GM18870 (cell line): ENCODE measurements around the gene GLO1.

Experiments
- ATAC-seq: cut with Tn5 transposase; IDR thresholded peaks from one replicate; pipeline ENCODE4 v1.9.1; 2021; ENCODE audit warnings: moderate library complexity; ENCODE audit not compliant: unreplicated experiment

The GLO1 gene

DNA sequence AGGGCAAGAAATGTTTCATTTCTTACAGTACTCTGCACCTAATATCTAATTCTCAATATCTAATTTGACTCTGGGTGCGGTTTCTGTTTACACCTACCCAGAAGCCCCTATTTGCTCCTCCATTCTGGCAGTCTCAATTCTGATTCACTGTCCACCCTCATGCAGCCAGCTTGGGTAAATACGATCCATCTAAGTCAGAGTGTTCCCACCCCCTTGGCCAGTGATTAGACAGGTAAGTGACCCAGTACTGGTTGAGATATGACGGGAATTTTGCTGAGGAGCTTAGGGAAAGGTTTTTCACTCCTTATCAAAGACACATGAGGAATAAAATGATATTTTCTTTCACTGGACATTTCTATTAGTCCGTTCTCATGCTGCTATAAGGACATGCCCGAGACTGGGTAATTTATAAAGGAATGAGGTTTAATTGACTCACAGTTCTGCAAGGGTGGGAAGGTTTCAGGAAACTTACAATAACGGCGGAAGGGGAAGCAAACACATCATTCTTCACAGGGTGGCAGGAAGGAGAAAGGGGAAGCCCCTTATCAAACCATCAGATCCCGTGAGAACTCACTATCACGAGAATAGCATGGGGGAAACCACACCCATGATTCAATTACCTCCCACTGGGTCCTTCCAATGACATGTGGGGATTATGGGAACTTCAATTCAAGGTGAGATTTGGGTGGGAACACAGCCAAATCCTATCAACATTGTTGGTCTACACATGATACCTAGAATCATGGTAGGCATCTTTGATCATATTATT is 29.4 kb downstream of the GLO1 start:
- ATAC-seq = no peak

DNA sequence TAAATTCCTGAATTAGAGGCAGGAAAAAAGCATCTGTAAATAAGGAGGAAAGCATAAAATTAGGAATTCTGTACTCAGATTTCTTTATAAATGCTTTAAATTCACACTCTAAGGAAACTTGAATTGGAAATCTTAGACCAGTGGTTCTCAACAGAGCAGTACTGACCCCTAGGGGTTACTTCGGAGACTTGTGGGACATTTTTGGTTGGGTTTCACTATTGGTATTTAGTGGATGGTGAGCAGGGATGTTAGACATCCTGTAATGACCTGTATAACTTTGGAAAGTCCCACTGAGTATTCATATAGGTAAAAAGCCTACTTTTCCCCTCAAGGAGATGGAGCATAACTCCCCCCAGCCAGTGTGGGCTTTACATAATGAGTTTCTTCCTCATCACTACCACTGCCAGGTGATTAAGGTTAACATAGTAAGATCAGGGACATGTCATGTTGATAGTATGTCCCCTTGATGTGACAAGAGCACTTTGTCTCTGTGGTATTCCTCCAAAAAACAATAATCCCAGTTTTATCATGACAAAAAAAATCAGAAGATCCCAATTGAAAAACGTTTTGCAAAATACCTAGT is 31.0 kb downstream of the GLO1 start:
- ATAC-seq = peak; percentile 72

GRCh38 chr6:38658418-38659167 is 44.4 kb downstream of the GLO1 start:
- ATAC-seq = no peak

GRCh38 chr6:38656896-38657295 is 46.0 kb downstream of the GLO1 start:
- no peak for ATAC-seq

- no peak for ATAC-seq
Measured at GRCh38 chr6:38654263-38654662, 48.7 kb downstream of the GLO1 start.

- no peak for ATAC-seq
Measured at GRCh38 chr6:38651121-38651784, 51.7 kb downstream of the GLO1 start.

- no peak for ATAC-seq
Measured at GRCh38 chr6:38650207-38650752, 52.7 kb downstream of the GLO1 start.

DNA sequence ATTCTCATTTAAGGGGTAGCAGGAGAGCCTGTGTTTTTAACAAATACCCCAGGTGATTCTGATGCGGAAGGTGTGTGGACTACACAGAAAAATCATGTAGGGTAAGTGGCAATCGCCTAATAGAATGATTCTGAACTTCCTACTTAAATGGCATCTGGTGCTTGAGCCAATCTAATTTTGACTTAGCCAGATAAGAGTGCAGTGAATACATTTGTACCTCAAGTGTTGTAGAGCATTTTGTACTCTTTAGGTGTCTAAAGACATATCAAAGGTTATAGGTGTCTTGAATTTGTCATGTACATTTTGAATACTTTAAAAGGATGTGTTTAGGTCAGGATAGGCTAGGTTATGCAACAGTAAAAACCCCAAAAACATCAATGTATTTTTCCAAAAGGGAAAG is 53.2 kb downstream of the GLO1 start:
- ATAC-seq = no peak

GRCh38 chr6:38648629-38649028 is 54.3 kb downstream of the GLO1 start:
- ATAC-seq = no peak

DNA sequence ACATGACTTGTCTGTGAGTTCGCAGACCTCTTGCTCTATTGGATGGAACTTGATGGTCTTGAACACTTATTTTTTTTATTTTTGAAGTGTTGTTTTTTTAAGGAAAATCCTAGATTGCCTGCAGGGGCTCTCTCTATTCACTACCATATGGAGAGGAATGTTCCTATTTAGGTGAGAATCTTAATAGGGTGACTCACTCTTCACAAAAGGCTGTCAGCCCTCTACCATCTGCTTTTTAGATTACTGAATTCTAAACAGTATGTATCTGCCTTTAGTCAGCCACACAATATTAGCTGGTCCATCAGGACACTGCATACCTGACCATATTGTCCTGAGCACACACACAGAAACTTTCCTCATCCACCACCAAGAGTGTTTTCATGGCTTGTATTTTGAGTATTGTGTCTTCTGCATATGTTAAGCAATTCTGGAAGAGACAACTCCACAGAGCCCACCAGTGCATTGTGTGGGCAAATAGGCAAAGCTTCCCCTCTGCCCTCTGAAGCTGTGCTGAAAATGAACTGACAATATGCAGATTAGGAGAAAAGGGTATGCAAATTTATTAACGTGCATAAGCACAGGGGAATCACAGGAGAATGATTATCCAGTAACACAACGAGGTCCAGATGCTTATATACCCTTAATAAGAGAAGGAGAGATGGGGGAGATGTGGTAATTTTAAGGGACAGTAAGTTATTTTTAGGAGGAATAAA is 56.6 kb downstream of the GLO1 start:
- no peak for ATAC-seq

- no peak for ATAC-seq
Measured at GRCh38 chr6:38644951-38645350, 58.0 kb downstream of the GLO1 start.

DNA sequence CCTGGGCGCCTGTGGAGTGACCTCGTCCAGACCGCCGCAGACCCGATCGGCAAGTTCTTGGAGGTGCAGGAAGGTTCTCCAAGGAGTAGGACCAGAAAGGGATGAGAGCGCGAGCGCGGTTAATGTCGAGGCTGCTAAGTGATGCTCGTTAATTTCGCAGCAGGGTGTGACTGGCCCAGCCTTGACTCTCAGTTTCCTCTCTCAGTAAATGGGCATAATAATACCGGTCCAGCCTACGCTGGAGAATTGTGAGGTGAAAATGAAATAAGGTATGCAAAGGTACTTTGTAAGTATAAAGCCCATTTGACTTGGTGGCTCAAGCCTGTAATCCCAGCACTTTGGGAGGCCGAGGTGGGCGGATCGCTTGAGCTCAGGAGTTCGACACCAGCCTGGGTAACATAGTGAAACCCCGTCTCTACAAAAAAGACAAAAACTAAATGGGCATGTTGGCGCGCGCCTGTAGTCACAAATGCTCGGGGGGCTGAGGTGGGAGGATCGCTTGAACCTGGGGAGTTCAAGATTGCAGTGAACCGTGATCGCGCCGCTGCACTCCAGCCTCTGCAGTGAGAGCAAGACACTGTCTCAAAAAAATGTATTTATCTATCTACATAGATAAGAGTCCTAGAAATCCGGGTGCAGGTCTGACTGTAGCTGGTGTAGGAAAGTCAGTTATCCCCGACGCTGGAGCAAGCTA is 62.6 kb downstream of the GLO1 start:
- no peak for ATAC-seq

DNA sequence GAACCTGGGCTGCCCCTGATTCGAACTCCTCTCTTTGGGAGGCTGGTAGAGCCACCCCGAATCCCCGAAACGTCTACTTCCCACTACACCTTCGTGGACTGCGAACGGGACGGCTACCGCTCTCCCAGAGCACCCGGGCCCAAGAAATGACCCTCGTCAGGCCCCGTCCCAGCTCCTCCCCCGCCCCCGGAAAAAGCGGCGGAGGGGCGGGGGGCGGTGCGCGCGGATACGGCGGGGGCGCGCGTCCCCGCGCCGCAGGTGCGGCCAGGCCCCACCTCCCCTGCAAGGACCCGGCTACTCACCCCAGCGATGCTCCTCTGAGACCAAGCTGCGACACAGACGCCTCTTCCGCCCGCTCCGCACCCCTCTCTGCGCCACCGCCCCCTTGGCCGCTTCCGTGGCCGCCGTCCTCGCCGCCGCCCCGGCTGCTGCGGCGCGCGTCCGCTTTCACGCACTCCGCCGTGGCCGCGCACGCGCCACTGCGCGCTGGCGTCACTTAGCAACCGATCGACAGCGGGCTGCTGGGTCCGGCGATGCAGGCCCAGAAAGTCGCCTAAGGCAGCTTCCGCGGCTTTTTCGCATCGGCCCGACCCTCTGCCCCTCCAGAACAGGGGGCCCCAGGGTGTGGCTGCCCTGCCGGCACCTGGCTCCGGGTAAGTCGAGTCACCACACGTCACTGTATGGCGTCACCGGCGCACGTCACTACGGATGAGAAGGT is 63.3 kb downstream of the GLO1 start, which contains the start of gene BTBD9:
Gene BTBD9 (minus strand): TSS at position 432 of the 718 bp plus-strand sequence.
- peak; percentile 55 for ATAC-seq

GRCh38 chr6:38638941-38639497 is 63.9 kb downstream of the GLO1 start:
- peak; percentile 15 for ATAC-seq

DNA sequence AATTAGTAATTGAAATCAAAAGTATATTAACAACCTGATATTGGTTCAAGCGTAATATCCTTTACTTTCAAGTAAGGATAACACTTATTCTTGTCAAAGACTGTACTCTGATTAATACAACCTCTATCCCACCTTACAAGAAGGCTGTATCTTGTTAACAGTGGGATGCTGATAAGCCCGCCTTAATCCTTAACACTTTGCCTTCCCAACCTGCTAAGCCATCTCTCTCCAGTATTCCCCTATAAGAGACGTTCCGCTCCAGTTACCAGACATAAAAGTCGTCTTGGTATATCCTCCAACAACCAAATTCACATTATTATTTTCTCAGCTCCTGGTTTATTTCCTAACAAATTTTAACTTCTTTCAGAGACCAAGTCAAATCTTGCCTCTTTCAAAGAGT is 65.2 kb downstream of the GLO1 start:
- no peak for ATAC-seq

GRCh38 chr6:38636027-38636426 is 66.9 kb downstream of the GLO1 start:
- ATAC-seq = no peak

- ATAC-seq = no peak
Measured at GRCh38 chr6:38634518-38634917, 68.4 kb downstream of the GLO1 start.

- ATAC-seq = no peak
Measured at GRCh38 chr6:38632490-38632889, 70.5 kb downstream of the GLO1 start.
